Hippocampal formation (tissue), 2 donors: Measurements from ENCODE around the gene SPRY1.

Source experiments
- DNase-seq, 2 donors: peaks; one replicate each; lab custom pipeline; 2025; lab: John Stamatoyannopoulos, UW

Gene SPRY1

GRCh38 chr4:123409334-123409733, 12.7 kb downstream of the SPRY1 start:
- DNase-seq = no peak

GRCh38 chr4:123411514-123411913, 14.9 kb downstream of the SPRY1 start:
- no peak for DNase-seq

GRCh38 chr4:123412091-123412505, 15.5 kb downstream of the SPRY1 start:
- DNase-seq = no peak

- DNase-seq = no peak
Measured at GRCh38 chr4:123412700-123413512, 16.3 kb downstream of the SPRY1 start.

DNA sequence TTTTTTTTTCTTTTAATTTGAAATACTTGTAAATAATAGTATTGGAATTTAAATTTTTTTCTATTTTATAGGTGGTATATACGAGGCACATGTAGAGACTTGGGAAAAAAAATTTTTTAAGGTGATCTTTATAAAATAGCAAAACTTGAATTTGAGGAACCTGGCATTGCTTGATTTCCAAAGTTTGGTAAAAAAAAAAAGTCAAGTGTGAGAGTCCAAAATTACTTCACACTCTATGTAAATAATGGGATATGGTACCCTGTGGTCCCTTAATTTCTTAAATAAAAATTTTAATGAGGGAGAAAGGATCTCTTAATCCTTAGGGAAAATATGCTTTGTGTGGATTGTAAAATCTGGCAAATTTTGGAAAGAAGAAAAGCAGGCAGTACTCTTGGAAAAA, 19.0 kb downstream of the SPRY1 start:
- no peak for DNase-seq

GRCh38 chr4:123415977-123416376, 19.4 kb downstream of the SPRY1 start:
- no peak for DNase-seq

- no peak for DNase-seq
Measured at GRCh38 chr4:123417813-123418212, 21.2 kb downstream of the SPRY1 start.

DNA sequence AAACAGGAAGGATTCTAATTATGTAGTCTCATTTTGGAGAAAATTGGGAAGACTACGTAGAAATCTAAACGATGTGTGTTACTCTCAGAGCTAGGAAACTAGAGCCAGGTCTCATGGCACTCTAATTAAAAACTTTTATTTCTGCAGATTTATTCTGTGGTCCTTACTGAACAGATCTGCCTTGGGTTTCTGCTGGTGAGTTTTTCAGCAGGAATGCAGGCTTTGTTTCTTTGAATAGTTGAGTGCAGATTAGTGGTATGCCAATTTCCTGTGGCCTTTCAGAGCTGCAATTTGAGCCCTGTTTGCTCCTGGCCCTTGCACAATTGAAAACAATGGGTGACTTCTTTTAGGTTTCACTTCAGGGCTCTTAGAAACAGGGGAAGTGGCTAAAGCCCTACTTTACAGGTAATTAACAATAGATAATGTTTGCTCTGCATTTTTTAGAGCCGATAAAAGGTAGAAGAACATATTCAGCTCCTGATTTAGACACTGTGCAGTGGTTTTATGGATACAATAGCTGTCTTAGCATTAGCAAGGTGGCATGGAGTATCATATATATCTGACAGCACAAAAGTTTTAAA, 21.8 kb downstream of the SPRY1 start:
- DNase-seq = no peak

DNA sequence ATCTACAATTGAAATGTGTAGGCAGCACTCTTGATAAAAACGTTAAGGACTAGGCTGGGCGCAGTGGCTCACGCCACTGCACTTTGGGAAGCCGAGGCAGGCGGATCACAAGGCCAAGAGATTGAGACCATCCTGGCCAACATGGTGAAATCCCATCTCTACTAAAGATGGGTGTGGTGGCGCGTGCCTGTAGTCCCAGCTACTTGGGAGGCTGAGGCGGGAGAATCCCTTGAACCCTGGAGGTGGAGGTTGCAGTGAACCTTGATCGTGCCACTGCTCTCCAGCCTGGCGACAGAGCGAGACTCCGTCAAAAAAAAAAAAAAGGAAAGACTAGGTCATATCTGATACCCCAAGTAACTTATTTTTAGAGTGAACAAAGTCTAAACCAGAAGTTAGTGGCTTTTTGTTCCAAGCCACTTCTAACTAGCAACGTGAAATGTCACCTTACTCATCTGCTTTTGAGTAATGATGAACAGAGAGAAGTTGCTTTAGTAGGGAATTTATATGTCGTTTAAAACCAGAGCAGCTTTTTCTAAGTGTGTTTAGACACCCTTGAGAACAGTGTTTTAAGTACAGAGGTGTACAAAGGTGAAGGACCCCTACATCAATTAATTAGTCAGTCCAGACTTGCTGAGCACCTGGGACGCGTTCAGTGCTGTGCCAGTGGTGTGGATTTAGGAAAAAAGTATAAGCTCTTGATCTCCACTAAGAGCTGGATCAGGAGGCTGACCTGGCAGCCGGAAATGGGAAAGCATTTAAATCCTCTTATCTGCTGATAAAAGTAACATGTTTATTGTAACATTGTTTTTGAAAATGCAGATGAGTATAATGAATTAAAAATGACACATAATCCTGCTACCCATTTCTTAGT, 23.5 kb downstream of the SPRY1 start:
- DNase-seq = no peak

GRCh38 chr4:123421227-123421936, 24.8 kb downstream of the SPRY1 start:
- DNase-seq = no peak

GRCh38 chr4:123421937-123422781, 25.6 kb downstream of the SPRY1 start:
- DNase-seq = no peak

DNA sequence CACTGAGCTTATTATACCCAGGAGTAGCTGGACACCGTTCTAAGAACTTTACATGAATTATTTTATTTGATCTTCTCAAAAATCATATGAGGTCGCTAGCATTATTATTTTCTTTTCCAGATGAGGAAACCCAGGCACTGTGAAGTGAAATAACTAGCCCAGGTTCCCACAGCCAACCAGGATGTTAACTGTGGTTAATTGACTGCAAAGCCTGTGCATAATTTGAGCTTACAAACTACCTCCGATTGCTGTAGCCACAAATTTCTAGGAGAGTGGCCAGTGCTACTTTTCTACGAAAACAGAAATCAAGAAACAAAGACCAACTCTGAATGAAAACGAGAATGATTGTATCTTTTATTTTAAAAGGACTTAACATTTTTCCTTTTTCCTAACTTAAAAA, 27.2 kb downstream of the SPRY1 start:
- DNase-seq = no peak

- DNase-seq = no peak
Measured at GRCh38 chr4:123427951-123428350, 31.4 kb downstream of the SPRY1 start.

GRCh38 chr4:123430031-123430430, 33.4 kb downstream of the SPRY1 start:
- no peak for DNase-seq

- DNase-seq = no peak
Measured at GRCh38 chr4:123430501-123430900, 33.9 kb downstream of the SPRY1 start.

DNA sequence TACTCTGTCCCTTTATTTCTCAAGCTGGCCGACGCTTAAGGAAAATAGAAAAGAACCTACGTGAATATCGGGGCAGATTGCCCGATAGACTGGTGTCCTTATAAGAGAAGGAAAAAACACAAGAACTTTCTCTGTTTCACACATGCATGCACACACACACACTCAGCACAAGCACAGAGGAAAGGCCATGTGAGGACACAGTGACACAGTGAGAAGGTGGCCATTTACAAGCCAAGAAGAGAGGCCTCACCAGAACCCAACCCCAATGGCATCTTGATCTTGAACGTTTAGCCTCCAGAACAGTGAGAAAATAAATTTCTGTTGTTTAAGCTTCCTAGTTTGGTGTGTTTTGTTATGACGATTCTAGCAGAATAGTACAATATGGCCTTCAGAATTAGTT, 37.0 kb downstream of the SPRY1 start:
- no peak for DNase-seq

DNA sequence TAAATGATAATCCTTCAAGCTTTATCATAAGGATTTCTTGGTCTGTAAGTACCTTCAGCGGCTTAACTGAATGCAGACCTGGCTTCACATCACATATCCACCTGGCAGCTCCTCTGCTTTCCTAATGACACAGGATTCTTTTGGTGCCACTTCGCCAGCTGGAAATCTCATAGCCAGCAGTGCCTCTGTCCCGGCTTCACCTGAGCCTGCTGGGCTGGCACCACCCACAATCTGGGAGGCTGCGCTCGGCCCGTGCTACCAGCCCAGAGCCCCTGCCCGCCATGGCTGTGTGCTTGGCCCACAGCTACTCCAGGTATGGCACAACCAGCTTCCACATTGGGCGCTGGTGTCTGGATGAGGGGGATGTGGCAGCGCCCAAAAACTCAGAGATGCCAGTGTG, 37.4 kb downstream of the SPRY1 start:
- no peak for DNase-seq

GRCh38 chr4:123435246-123436113, 38.9 kb downstream of the SPRY1 start:
- no peak for DNase-seq

DNA sequence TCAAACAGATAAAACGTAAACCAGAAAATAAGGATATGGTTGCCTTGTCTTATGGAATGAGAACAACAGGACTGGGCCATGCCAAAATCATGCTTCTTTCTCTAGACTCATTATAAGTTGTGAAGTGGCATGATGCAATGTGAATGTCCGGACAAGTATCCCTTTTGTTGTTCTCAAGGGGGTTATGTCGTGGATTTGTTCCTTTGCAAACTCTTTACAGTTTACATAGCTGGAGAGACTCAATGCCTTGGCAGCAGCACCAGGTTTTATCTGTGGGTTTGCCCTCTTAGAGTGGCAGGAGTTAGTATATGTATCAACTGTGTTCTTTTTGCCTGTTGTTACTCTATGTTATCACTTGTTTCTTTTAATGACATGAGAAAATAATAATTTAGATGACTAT, 41.4 kb downstream of the SPRY1 start:
- DNase-seq = no peak
